Caco-2 (cell line): ENCODE measurements around the gene GABRP. TPM values are rescaled to one million over a fixed set of nuclear protein-coding genes. Genes with fewer than 3 reads are reported as not detected.
"Not testable (repeated sequence)": the region's sequence is repeated elsewhere in the genome, so short reads cannot be mapped to it uniquely, and the experiment has no call there.

Experiments used
- BruUV-seq: library from RNA; stranded (reverse); fragments of 400-500 nt; replicated peaks from 2 replicates; lab custom pipeline; 2021; lab: Mats Ljungman, UMichigan
- CTCF ChIA-PET: fragments of 300-600 bp; sonication (Branson Sonifier 250); formaldehyde crosslinking; loops from one replicate; lab custom pipeline; 2022; ENCODE audit warnings: antibody characterized with exemption; lab: Charles Lee
- POLR2A ChIA-PET: fragments of 300-600 bp; sonication (Branson Sonifier 250); formaldehyde crosslinking; loops from one replicate; lab custom pipeline; 2022; ENCODE audit warnings: antibody characterized with exemption; lab: Charles Lee
- DNase-seq, 2 experiments: peaks; one replicate each; pipeline versions ENCODE4 v3.0.0 to v3.0.0-alpha.2; 2020 to 2022
- H3K27me3 ChIP-seq: replicated peaks from 2 replicates; pipeline ENCODE4 v1.6.0; 2011; ENCODE audit warnings: low read length; ENCODE audit not compliant: control insufficient read depth, insufficient read depth
- H3K36me3 ChIP-seq: 2 replicates; pipeline ENCODE4 v1.5.1; 2011; ENCODE audit warnings: low read length; ENCODE audit not compliant: control insufficient read depth, insufficient read depth
- H3K4me1 ChIP-seq: fragments of 250-450 bp; sonication (Bioruptor Pico); 2 replicates; pipeline ENCODE4 v1.5.1; 2020; ENCODE audit warnings: mild to moderate bottlenecking
- H3K4me3 ChIP-seq: 2 replicates; pipeline ENCODE4 v1.5.1; 2011; ENCODE audit warnings: low read depth, mild to moderate bottlenecking, control low read depth, low read length
- H3K9me3 ChIP-seq: fragments of 250-450 bp; sonication (Bioruptor Pico); 2 replicates; pipeline ENCODE4 v1.5.1; 2020; ENCODE audit warnings: mild to moderate bottlenecking, moderate library complexity
- H3K27ac Mint-ChIP-seq: one replicate; pipeline ENCODE4 v1.8.0; 2022; ENCODE audit warnings: mixed read lengths; ENCODE audit not compliant: unreplicated experiment
- H3K27me3 Mint-ChIP-seq: one replicate; pipeline ENCODE4 v1.8.0; 2022; ENCODE audit warnings: mixed read lengths; ENCODE audit not compliant: insufficient read depth, unreplicated experiment
- H3K36me3 Mint-ChIP-seq: one replicate; pipeline ENCODE4 v1.8.0; 2022; ENCODE audit warnings: mild to moderate bottlenecking, mixed read lengths; ENCODE audit not compliant: insufficient read depth, unreplicated experiment
- H3K4me1 Mint-ChIP-seq: one replicate; pipeline ENCODE4 v1.8.0; 2022; ENCODE audit warnings: low read depth, mixed read lengths; ENCODE audit not compliant: unreplicated experiment
- H3K4me3 Mint-ChIP-seq: one replicate; pipeline ENCODE4 v1.8.0; 2022; ENCODE audit warnings: mild to moderate bottlenecking, moderate library complexity, mixed read lengths; ENCODE audit not compliant: unreplicated experiment
- H3K9me3 Mint-ChIP-seq: one replicate; pipeline ENCODE4 v1.8.0; 2022; ENCODE audit warnings: mixed read lengths; ENCODE audit not compliant: unreplicated experiment
- intact Hi-C: fragments of 100-400 bp; cut with micrococcal nuclease; formaldehyde crosslinking; loops from one replicate; pipeline ENCODE4 v1.10.0; 2022; ENCODE audit not compliant: unreplicated experiment
- total RNA-seq: library from RNA; stranded (reverse); gene quantifications from 2 replicates; pipeline ENCODE4 v1.2.3, GENCODE V29; 2022
- TF ChIP-seq, protein P1 (sequence below), 2 experiments: fragments of 200-600 bp in 1 of 2; IDR thresholded peaks; 1 replicate in 1 of 2; 2 replicates in 1 of 2; pipeline versions ENCODE4 v1.5.1 to v1.8.0; 2011 to 2022; ENCODE audit warnings: antibody characterized with exemption in 1 of 2, control low read depth in 1 of 2, inconsistent platforms in 1 of 2, low read depth in 1 of 2, low read length in 1 of 2, mild to moderate bottlenecking in 1 of 2, moderate library complexity in 1 of 2; ENCODE audit not compliant: insufficient read depth in 1 of 2, severe bottlenecking in 1 of 2, unreplicated experiment in 1 of 2

The GABRP gene
- total RNA-seq, 1 experiment from 2014 or later = 4.8 TPM

DNA sequence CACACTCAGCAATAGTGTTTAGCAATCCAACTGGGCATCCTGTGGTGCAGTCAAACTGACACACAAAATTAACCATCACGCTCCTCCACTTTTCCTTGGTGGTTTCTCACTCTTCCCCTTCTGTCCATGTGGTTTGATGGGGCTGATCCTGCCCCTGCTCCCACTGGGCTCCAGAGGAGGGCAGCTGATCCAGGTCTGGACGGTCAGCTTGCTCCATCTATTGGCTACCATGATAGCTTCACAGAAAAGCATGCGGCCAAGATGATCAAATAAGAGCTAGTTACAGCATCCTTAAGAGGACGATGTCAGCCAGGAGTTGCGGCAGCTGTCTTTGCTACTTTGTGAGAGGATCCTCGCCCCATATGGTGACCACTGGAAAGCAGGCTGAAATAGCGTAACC is 48.7 kb downstream of the GABRP start:
- peaks cover 10% of the 10 kb centered on the region for H3K9me3 Mint-ChIP-seq
- Histone ChIP-seq H3K4me1 (no peaks in the 10 kb centered on the region), H3K36me3 (no peaks in the 10 kb centered on the region), H3K9me3 (peaks cover 3% of the 10 kb centered on the region; the same call in 1 of the 2 replicates), H3K4me3 (no peak overlapping the region), H3K27me3 (no peaks in the 10 kb centered on the region)
- DNase-seq = no peak
- no peaks in the 10 kb centered on the region for H3K27me3 Mint-ChIP-seq
- H3K4me3 Mint-ChIP-seq = no peak overlapping the region
- H3K36me3 Mint-ChIP-seq = no peaks in the 10 kb centered on the region
- ChIA-PET POLR2A (interaction anchor here (0.7 kb wide), 1 partner anchor 32 kb away, joined by 3 read pairs; no protein-coding TSS in a partner anchor), CTCF (interaction anchor here (0.7 to 1.2 kb wide), 2 partner anchors 23 to 84 kb away, joined by 3 to 4 read pairs; no protein-coding TSS in a partner anchor)
- no TSS peak for BruUV-seq
- H3K4me1 Mint-ChIP-seq = peaks cover 7% of the 10 kb centered on the region
- intact Hi-C loops = loop anchor here (1.0 kb wide), 1 partner anchor 21 kb away; no protein-coding TSS in a partner anchor
- H3K27ac Mint-ChIP-seq = no peak overlapping the region
- TF ChIP-seq, protein P1, sequence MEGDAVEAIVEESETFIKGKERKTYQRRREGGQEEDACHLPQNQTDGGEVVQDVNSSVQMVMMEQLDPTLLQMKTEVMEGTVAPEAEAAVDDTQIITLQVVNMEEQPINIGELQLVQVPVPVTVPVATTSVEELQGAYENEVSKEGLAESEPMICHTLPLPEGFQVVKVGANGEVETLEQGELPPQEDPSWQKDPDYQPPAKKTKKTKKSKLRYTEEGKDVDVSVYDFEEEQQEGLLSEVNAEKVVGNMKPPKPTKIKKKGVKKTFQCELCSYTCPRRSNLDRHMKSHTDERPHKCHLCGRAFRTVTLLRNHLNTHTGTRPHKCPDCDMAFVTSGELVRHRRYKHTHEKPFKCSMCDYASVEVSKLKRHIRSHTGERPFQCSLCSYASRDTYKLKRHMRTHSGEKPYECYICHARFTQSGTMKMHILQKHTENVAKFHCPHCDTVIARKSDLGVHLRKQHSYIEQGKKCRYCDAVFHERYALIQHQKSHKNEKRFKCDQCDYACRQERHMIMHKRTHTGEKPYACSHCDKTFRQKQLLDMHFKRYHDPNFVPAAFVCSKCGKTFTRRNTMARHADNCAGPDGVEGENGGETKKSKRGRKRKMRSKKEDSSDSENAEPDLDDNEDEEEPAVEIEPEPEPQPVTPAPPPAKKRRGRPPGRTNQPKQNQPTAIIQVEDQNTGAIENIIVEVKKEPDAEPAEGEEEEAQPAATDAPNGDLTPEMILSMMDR (IDR thresholded peaks at IDR 0.05; ENCODE audit: insufficient read depth in 1 of 2, low read depth in 1 of 2, low read length in 1 of 2, severe bottlenecking in 1 of 2, unreplicated experiment in 1 of 2) = no peak

DNA sequence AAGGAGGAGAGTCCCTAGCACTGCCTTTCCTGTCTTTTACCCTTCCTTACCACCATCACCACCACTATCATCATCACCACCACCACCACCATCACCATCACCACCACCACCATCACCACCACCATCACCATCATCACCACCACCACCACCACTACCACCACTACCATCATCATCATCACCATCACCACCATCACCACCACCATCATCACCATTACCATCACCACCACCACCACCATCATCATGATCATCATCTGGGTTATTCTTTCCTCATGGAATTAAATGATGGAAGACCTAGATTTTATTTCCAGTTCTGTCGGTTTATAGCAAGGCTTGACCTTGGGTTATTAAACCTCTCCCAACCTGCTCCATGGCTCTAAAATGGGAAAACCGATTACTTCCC is 50.5 kb downstream of the GABRP start:
- H3K27ac Mint-ChIP-seq, H3K36me3 ChIP-seq, H3K36me3 Mint-ChIP-seq, H3K27me3 ChIP-seq, H3K27me3 Mint-ChIP-seq, BruUV-seq, H3K4me3 Mint-ChIP-seq, H3K9me3 Mint-ChIP-seq, H3K4me1 ChIP-seq, H3K4me1 Mint-ChIP-seq, POLR2A ChIA-PET, DNase-seq, CTCF ChIA-PET, intact Hi-C loops, H3K4me3 ChIP-seq, H3K9me3 ChIP-seq: not testable (repeated sequence)

DNA sequence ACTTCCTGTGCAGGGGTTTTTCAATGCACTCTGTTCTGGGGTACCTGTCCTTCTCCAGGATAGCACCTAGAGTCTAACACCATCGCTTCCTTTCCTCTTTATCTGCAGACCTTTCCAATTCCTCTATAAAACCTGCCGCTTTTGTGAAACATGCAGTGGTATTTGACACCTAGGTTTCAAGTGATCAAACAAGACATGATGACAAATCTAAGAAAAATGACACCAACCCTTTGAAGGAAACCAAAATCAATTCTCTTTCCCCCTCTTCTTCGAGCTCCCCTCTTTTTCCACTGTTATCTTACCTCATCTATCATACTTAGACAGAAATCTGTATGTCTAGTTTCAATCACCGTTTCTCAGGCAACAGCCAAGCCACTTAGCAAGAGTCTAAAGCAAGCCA is 52.7 kb downstream of the GABRP start:
- ChIA-PET CTCF (no interaction called here), POLR2A (no interaction called here)
- H3K27me3 Mint-ChIP-seq = no peaks in the 10 kb centered on the region
- H3K36me3 Mint-ChIP-seq = no peaks in the 10 kb centered on the region
- Histone ChIP-seq H3K4me1 (no peaks in the 10 kb centered on the region), H3K36me3 (no peaks in the 10 kb centered on the region), H3K27me3 (no peaks in the 10 kb centered on the region), H3K9me3 (no peaks in the 10 kb centered on the region), H3K4me3 (no peak overlapping the region)
- peaks cover 10% of the 10 kb centered on the region for H3K9me3 Mint-ChIP-seq
- no TSS peak for BruUV-seq
- TF ChIP-seq, protein P1 (IDR thresholded peaks at IDR 0.05; ENCODE audit: insufficient read depth in 1 of 2, low read depth in 1 of 2, low read length in 1 of 2, severe bottlenecking in 1 of 2, unreplicated experiment in 1 of 2) = no peak
- DNase-seq = no peak
- no peak overlapping the region for H3K27ac Mint-ChIP-seq
- H3K4me1 Mint-ChIP-seq = peaks cover 7% of the 10 kb centered on the region
- intact Hi-C loops = no loop called here
- no peak overlapping the region for H3K4me3 Mint-ChIP-seq
